Daoy (cell line): ENCODE measurements around the gene LTA4H. TPM values are rescaled to one million over a fixed set of nuclear protein-coding genes. Genes with fewer than 3 reads are reported as not detected.
A peak's percentile ranks its signal among the peaks of the same experiment; 100 is the strongest.
"Not testable (repeated sequence)": the region's sequence is repeated elsewhere in the genome, so short reads cannot be mapped to it uniquely, and the experiment has no call there.

Experiments
- DNase-seq: peaks from one replicate; pipeline ENCODE4 v3.0.0-alpha.2; 2015; ENCODE audit warnings: low read depth
- total RNA-seq: library from RNA; depleted of rRNA; stranded (reverse); fragments of >200 nt; shearing (Covaris generic); gene quantifications from 2 replicates; pipeline ENCODE4 v1.2.3, GENCODE V29; 2014

The LTA4H gene
- total RNA-seq, 1 experiment from 2014 or later = 73.3 TPM

- no peak for DNase-seq
Observed at GRCh38 chr12:95990136-95990535, 45.3 kb downstream of the LTA4H start.

GRCh38 chr12:95989504-95990123, 45.8 kb downstream of the LTA4H start:
- no peak for DNase-seq

- DNase-seq = no peak
Observed at GRCh38 chr12:95988506-95989275, 46.7 kb downstream of the LTA4H start.

- DNase-seq = no peak
Observed at GRCh38 chr12:95986635-95987570, 48.5 kb downstream of the LTA4H start.

- no peak for DNase-seq
Observed at GRCh38 chr12:95984682-95985081, 50.7 kb downstream of the LTA4H start.

DNA sequence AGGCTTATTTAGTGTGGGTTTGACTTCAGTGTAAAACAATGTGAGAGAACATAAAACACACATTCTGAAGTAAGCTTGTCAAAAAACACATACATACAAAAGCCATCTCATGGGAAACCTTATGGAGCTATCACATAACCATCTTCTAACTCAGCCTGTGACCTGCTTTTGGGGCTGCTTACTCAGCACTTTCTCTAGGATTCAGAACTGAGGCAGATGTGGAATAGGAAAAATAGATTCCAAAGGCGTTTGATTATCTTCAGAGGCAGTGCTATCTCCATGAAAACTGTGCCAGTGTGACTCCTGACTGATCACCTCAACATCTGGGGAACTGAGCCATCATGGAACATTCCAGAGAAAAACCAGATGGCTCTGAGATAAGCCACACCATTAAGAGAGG, 52.8 kb downstream of the LTA4H start:
- DNase-seq = no peak

- no peak for DNase-seq
Observed at GRCh38 chr12:95980437-95980836, 55.0 kb downstream of the LTA4H start.

DNA sequence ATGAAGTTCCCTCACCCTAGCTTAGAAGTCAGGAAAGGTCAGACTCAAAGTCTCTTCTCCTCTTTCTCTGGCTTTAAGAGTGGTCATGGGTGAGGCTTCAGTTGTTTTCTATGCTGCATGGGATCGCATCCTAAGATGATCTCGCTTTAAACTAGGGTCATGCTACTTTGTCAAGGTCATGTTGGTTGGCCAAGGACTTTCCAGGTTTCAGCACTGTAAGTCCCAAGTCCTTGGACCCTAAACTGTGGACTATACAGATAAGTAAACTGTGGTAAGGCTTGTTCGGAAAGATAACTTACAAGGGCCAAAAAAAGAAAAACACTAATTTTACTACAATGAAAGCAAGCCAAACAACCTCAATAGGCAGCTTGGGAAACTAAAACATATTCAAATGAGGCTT, 56.6 kb downstream of the LTA4H start:
- no peak for DNase-seq

DNA sequence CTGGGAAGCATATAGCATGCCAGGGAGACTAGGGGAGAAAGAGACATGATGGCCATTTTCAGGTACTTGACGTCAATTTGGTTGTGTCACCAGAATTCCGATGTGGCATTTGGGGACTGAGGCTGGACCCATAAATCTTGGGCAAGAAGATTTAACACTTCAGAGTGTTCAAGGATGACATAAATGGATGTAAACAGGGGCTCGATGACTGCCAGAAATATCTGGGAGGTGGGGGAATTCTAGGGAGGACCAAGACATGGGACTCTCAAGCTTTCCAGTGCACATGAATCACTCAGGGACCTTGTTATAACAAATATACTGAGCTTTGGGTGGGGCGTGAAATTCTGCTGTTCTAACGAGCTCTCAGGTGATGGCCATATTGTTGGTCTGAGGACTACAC, 57.0 kb downstream of the LTA4H start:
- no peak for DNase-seq

- DNase-seq = no peak
Observed at GRCh38 chr12:95977764-95978305, 57.6 kb downstream of the LTA4H start.

DNA sequence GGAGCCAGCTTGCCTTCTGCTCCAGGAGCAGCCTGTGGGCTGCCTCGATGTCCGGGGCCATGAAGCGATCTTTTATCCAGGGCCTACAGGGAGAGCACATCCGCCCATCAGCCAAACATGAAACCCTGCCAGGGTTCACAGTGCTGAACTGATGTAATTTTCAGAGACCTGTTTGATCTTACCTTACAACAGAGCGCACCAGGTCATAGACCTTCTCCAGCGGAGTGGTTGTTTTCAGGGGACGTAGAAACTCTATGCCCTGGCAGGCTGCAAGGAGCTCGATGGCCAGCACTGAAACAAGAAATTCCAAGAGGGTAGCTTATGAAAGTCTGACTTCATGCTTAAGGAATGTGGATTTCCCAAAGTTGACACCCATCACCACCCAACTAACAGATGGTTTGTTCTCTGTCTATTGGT, 59.0 kb downstream of the LTA4H start:
- DNase-seq = peak; percentile 15

- DNase-seq = no peak
Observed at GRCh38 chr12:95975491-95975890, 59.9 kb downstream of the LTA4H start.

- DNase-seq = no peak
Observed at GRCh38 chr12:95974358-95974757, 61.0 kb downstream of the LTA4H start.

DNA sequence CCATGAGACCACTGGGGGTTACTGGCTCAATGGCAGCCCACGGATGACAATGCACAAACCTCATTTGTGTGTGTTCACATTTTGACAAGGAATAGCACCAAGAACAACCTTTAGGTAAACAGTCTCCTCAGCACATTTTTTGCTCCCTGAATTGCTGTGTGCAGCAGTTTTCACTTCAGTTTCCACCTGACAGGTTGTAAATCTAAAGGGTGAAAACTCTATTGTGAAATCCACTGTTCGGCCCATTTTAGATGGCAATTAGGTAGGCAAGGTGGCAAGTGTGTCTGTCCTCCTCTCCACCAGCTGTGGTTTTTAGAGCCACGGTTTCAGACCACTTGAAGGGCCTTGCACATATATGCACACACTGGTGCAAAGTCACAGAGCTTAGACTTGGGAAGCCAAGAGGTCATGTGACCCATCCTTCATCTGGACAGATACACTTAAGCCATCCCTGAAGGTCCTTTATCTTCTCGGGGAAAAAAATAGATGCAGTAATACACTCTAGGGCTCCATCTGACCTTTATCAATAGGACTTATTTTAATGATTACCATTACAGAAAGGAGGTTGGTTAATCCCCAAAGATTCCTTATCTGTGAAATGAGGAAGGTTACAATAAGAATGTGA, 62.4 kb downstream of the LTA4H start:
- DNase-seq = no peak

GRCh38 chr12:95970905-95971304, 64.5 kb downstream of the LTA4H start:
- no peak for DNase-seq

GRCh38 chr12:95969116-95969515, 66.3 kb downstream of the LTA4H start:
- DNase-seq = not testable (repeated sequence)

- no peak for DNase-seq
Observed at GRCh38 chr12:95967301-95967700, 68.1 kb downstream of the LTA4H start.

DNA sequence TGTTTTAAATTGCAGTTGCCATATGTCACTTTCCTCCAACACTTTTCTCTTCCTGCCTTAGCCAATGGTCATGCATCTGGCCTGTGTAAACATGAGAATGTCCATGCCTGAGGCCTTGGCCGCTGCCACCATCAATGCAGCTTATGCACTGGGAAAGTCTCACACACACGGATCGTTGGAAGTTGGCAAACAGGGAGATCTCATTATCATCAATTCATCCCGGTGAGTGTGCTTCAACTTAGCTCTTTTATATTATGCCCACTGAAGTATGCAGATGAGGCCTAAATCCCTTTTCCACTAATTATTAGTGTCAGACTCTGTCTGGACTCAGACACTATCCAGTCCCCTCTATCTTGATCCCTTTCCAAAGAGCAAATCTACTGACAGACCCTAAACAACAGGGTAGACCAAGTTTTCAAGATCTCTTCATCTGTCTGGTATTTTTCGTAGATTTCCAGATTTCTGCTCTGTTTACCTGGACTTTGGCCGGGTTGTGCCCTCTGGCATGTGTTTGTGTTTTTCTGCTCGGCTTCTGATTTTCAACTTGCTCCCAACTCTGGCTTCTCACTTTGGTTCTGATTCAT, 69.0 kb downstream of the LTA4H start:
- no peak for DNase-seq

GRCh38 chr12:95963096-95963495, 72.3 kb downstream of the LTA4H start:
- DNase-seq = no peak

DNA sequence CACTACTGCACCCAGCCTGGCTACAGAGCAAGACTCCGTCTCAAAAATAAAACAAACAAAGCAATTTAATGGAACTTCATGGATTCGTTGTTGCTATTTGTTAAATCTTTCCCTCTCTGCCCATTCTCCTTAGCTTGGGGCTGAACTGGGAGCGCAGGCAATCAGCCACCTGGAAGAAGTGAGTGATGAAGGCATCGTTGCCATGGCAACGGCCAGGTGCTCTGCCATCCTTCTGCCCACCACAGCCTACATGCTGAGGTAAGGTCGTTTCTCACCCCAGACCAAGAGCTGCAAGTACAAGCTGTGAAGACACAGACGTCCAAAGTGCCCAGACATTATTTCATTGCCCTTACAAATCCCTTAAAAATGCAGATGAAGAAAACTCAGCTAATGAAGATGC, 73.2 kb downstream of the LTA4H start:
- DNase-seq = no peak

DNA sequence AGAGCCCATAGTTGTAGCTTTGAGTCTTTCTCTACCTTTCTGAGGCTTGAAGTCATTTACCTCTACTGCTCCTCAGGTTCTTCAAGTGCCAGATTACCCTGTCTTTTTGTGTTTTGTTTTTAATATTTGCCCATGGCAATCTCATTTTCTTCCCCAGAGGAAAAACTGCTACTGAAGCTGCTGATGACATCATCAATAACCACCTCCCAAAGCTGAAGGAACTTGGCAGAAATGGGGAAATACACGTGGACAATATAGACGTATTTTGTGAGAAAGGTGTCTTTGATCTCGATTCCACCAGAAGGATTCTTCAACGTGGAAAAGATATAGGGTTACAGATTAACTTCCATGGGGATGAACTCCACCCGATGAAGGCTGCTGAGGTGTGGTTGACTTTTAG, 75.1 kb downstream of the LTA4H start:
- no peak for DNase-seq
